Ishikawa (cell line): ENCODE measurements around the gene PMEL.

Experiments
- CEBPB ChIP-seq: IDR thresholded peaks from 2 replicates; pipeline ENCODE4 v1.6.1; 2012
- CREB1 ChIP-seq: IDR thresholded peaks from 2 replicates; pipeline ENCODE4 v1.6.1; 2012; ENCODE audit warnings: low read depth
- EGR1 ChIP-seq: IDR thresholded peaks from 2 replicates; pipeline ENCODE4 v1.6.1; 2012
- EP300 ChIP-seq: IDR thresholded peaks from 2 replicates; pipeline ENCODE4 v1.6.1; 2012; ENCODE audit warnings: borderline replicate concordance
- FOXM1 ChIP-seq: IDR thresholded peaks from 2 replicates; pipeline ENCODE4 v1.6.1; 2012; ENCODE audit warnings: low read depth, borderline replicate concordance
- NFIC ChIP-seq: IDR thresholded peaks from 2 replicates; pipeline ENCODE4 v1.6.1; 2012
- RAD21 ChIP-seq: IDR thresholded peaks from 2 replicates; pipeline ENCODE4 v1.6.1; 2012; ENCODE audit warnings: low read depth
- REST ChIP-seq: IDR thresholded peaks from 2 replicates; pipeline ENCODE4 v1.6.1; 2012; ENCODE audit warnings: low read depth, mild to moderate bottlenecking
- TAF1 ChIP-seq: IDR thresholded peaks from 2 replicates; pipeline ENCODE4 v1.6.1; 2012; ENCODE audit warnings: low read depth, mild to moderate bottlenecking
- TEAD4 ChIP-seq: IDR thresholded peaks from 2 replicates; pipeline ENCODE4 v1.6.1; 2012
- YY1 ChIP-seq: IDR thresholded peaks from 2 replicates; pipeline ENCODE4 v1.6.1; 2012; ENCODE audit warnings: low read depth
- ZBTB7A ChIP-seq: IDR thresholded peaks from 2 replicates; pipeline ENCODE4 v1.6.1; 2012; ENCODE audit warnings: low read depth
- TF ChIP-seq, protein P1 (sequence below): IDR thresholded peaks from 2 replicates; pipeline ENCODE4 v1.6.1; 2012

DNA sequence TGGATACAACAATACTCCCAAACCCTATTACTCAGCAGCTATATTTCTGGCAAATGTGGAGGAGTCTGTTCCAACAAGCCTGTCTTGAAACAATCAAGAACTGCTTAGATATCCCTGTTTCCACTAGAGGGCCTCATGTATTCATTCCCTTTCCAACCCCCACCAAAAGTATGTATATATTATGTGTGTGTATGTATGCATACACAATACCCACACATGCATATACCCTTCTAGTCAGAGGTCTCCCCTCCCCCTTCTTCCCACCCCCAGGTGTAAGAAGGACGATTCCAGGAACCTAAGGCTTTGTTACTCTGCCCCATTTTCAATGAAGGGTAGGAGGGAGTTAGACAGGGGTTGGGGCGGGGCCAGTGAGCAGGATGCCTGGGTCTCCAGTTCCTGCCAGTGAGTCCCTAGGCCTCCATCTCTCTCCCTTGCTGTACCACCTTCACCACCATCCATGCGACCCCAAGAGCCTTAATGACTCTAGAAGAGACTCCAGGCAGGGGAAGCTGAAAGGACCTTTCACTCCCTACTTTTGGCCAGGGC, 35.0 kb downstream of the PMEL start, which contains the start of gene DGKA:
- no peak for TF ChIP-seq TAF1
- no peak for TF ChIP-seq CEBPB
- TF ChIP-seq, protein P1, sequence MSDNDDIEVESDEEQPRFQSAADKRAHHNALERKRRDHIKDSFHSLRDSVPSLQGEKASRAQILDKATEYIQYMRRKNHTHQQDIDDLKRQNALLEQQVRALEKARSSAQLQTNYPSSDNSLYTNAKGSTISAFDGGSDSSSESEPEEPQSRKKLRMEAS, result 0 out of 2 replicates have a peak, but pooled peaks have one; percentile 5
- TF ChIP-seq EGR1, result no peak
- no peak for TF ChIP-seq TEAD4
- no peak for TF ChIP-seq ZBTB7A
- TF ChIP-seq NFIC, result no peak
- peak; percentile 64 for TF ChIP-seq RAD21
- TF ChIP-seq YY1, result no peak
- TF ChIP-seq CREB1, result no peak
- no peak for TF ChIP-seq EP300
- no peak for TF ChIP-seq REST
- TF ChIP-seq FOXM1, result no peak
